ENCODE data around the gene CSTPP1. TPM values are rescaled to one million over a fixed set of nuclear protein-coding genes. Genes with fewer than 3 reads are reported as not detected.

CSTPP1 gene
- total and polyA plus RNA-seq, 2 donors (not counting 1 experiment from before 2014, with no cell fraction given), result 11.5 to 29.0 TPM

GRCh38 chr11:47001781-47002181 lies 65.2 kb downstream of the CSTPP1 start:
- no CpG with 5 or more reads among the region's 3 CpGs for WGBS (ENCODE audit: insufficient coverage)
- no peak for DNase-seq
- Histone ChIP-seq H3K27me3 (replicated peaks in 1 of 4; ENCODE audit: control extremely low read depth in 1 of 4, control insufficient read depth in 3 of 4, insufficient read depth in 4 of 4, low read length in 3 of 4) (no peaks in the 10 kb centered on the region), H3K4me3 (ENCODE audit: control extremely low read depth in 1 of 5, extremely low read depth in 1 of 5, insufficient read depth in 1 of 5, low read depth in 2 of 5, low read length in 4 of 5) (no peak overlapping the region), H3K27ac (ENCODE audit: low read length in 2 of 2) (no peak overlapping the region), H3K36me3 (replicated peaks in 1 of 2; ENCODE audit: control extremely low read depth in 1 of 2, control insufficient read depth in 1 of 2, extremely low read depth in 1 of 2, insufficient read depth in 2 of 2, low read length in 1 of 2) (peaks cover 2 to 3% of the 10 kb centered on the region in 2 experiments), H4K20me1 (ENCODE audit: control insufficient read depth, insufficient read depth, low read length, poor library complexity, severe bottlenecking) (no peaks in the 10 kb centered on the region), H3K79me2 (ENCODE audit: control insufficient read depth, insufficient read depth, low read length) (no peaks in the 10 kb centered on the region), H3K4me1 (ENCODE audit: control insufficient read depth in 2 of 2, insufficient read depth in 2 of 2, low read length in 2 of 2) (peaks cover 30% of the 10 kb centered on the region in 2 donors), H2AFZ (ENCODE audit: insufficient read depth, low read depth, low read length, poor library complexity, severe bottlenecking) (no peak overlapping the region), H3K4me2 (replicated peaks; ENCODE audit: low read depth, low read length, poor library complexity, severe bottlenecking) (no peak overlapping the region), H3K9ac (ENCODE audit: low read length) (no peak overlapping the region), H3K9me3 (ENCODE audit: control extremely low read depth in 1 of 3, control insufficient read depth in 2 of 3, insufficient read depth in 1 of 3, low read length in 2 of 3) (peaks cover 0 to 1% (median 0%) of the 10 kb centered on the region in 3 donors)
- no peak overlapping the region for H3K27ac Mint-ChIP-seq
- H3K4me3 Mint-ChIP-seq, result no peak overlapping the region
- no peak for ATAC-seq (ENCODE audit: low read depth)
- H3K4me1 Mint-ChIP-seq, result peaks cover 36% of the 10 kb centered on the region
- TF ChIP-seq CTCF (IDR thresholded peaks at IDR 0.05), result no peak
- no peak for TF ChIP-seq EZH2 (IDR thresholded peaks at IDR 0.05; ENCODE audit: borderline replicate concordance, insufficient read depth, low read depth, low read length, poor library complexity, severe bottlenecking)
- H3K27me3 Mint-ChIP-seq, result no peaks in the 10 kb centered on the region
- H3K9me3 Mint-ChIP-seq (ENCODE audit: insufficient read depth), result no peaks in the 10 kb centered on the region
- POLR2A ChIA-PET, result no interaction called here
- intact Hi-C loops (cut with micrococcal nuclease), result no loop called here
- CTCF ChIA-PET, result no interaction called here

GRCh38 chr11:47002390-47002789 lies 65.8 kb downstream of the CSTPP1 start:
- peaks cover 0 to 1% (median 0%) of the 10 kb centered on the region in 3 donors for H3K9me3 ChIP-seq (ENCODE audit: control extremely low read depth in 1 of 3, control insufficient read depth in 2 of 3, insufficient read depth in 1 of 3, low read length in 2 of 3)
- Mint-ChIP-seq H3K27ac (no peak overlapping the region), H3K9me3 (ENCODE audit: insufficient read depth) (no peaks in the 10 kb centered on the region), H3K27me3 (no peaks in the 10 kb centered on the region), H3K4me3 (no peak overlapping the region), H3K4me1 (peaks cover 36% of the 10 kb centered on the region)
- intact Hi-C loops (cut with micrococcal nuclease), result no loop called here
- DNase-seq (no peak), ATAC-seq (ENCODE audit: low read depth) (no peak)
- peaks cover 2 to 3% of the 10 kb centered on the region in 2 experiments for H3K36me3 ChIP-seq (replicated peaks in 1 of 2; ENCODE audit: control extremely low read depth in 1 of 2, control insufficient read depth in 1 of 2, extremely low read depth in 1 of 2, insufficient read depth in 2 of 2, low read length in 1 of 2)
- no peaks in the 10 kb centered on the region for H3K79me2 ChIP-seq (ENCODE audit: control insufficient read depth, insufficient read depth, low read length)
- H3K4me3 ChIP-seq (ENCODE audit: control extremely low read depth in 1 of 5, extremely low read depth in 1 of 5, insufficient read depth in 1 of 5, low read depth in 2 of 5, low read length in 4 of 5), result no peak overlapping the region
- H3K27me3 ChIP-seq (replicated peaks in 1 of 4; ENCODE audit: control extremely low read depth in 1 of 4, control insufficient read depth in 3 of 4, insufficient read depth in 4 of 4, low read length in 3 of 4), result no peaks in the 10 kb centered on the region
- CTCF ChIA-PET, result no interaction called here
- H4K20me1 ChIP-seq (ENCODE audit: control insufficient read depth, insufficient read depth, low read length, poor library complexity, severe bottlenecking), result no peaks in the 10 kb centered on the region
- H3K4me1 ChIP-seq (ENCODE audit: control insufficient read depth in 2 of 2, insufficient read depth in 2 of 2, low read length in 2 of 2), result peaks cover 30% of the 10 kb centered on the region in 2 donors
- H3K27ac ChIP-seq (ENCODE audit: low read length in 2 of 2), result no peak overlapping the region
- TF ChIP-seq CTCF (IDR thresholded peaks at IDR 0.05) (no peak), EZH2 (IDR thresholded peaks at IDR 0.05; ENCODE audit: borderline replicate concordance, insufficient read depth, low read depth, low read length, poor library complexity, severe bottlenecking) (no peak)
- WGBS (ENCODE audit: insufficient coverage), result no CpG with 5 or more reads among the region's 1 CpG
- H3K4me2 ChIP-seq (replicated peaks; ENCODE audit: low read depth, low read length, poor library complexity, severe bottlenecking), result no peak overlapping the region
- POLR2A ChIA-PET, result no interaction called here
- H2AFZ ChIP-seq (ENCODE audit: insufficient read depth, low read depth, low read length, poor library complexity, severe bottlenecking), result no peak overlapping the region
- no peak overlapping the region for H3K9ac ChIP-seq (ENCODE audit: low read length)
